Gastrocnemius medialis (tissue), 4 donors: Measurements from ENCODE around the gene HOXB8.

Experiments used
- POLR2A ChIP-seq, 2 donors: fragments of 450-650 bp; IDR thresholded peaks; one replicate each; pipeline ENCODE4 v1.6.1; 2017; ENCODE audit warnings: antibody characterized with exemption in 2 of 2, mild to moderate bottlenecking in 2 of 2, moderate library complexity in 2 of 2
- TF ChIP-seq, protein P1 (sequence below), 5 experiments: fragments of 450-650 bp in 3 of 5; fragments of 200-600 bp in 2 of 5; sonication (generic) in 2 of 5; IDR thresholded peaks in 4 of 5; conservative IDR thresholded peaks in 1 of 5; 1 replicate in 4 of 5; 2 replicates in 1 of 5; pipeline ENCODE4 v1.5.1; 2016 to 2019; ENCODE audit warnings: antibody characterized with exemption in 5 of 5, mild to moderate bottlenecking in 3 of 5, moderate library complexity in 3 of 5

DNA sequence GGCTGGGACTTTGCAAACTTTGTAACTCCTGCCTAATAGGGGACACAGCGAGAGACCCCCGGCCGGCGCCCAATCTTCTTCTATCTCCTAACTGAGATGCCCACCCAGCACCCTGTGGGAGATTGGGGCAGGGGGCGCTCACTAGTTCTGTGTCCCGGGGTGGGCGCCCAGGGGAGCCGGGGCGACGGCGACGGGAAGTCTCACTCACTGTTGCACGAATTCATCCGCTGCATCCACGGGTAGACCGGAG, 17.6 kb downstream of the HOXB8 start:
- TF ChIP-seq, protein P1, sequence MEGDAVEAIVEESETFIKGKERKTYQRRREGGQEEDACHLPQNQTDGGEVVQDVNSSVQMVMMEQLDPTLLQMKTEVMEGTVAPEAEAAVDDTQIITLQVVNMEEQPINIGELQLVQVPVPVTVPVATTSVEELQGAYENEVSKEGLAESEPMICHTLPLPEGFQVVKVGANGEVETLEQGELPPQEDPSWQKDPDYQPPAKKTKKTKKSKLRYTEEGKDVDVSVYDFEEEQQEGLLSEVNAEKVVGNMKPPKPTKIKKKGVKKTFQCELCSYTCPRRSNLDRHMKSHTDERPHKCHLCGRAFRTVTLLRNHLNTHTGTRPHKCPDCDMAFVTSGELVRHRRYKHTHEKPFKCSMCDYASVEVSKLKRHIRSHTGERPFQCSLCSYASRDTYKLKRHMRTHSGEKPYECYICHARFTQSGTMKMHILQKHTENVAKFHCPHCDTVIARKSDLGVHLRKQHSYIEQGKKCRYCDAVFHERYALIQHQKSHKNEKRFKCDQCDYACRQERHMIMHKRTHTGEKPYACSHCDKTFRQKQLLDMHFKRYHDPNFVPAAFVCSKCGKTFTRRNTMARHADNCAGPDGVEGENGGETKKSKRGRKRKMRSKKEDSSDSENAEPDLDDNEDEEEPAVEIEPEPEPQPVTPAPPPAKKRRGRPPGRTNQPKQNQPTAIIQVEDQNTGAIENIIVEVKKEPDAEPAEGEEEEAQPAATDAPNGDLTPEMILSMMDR (IDR thresholded peaks at IDR 0.05 in 4 of 5, conservative IDR thresholded peaks at IDR 0.05 in 1 of 5): no peak
- no peak for TF ChIP-seq POLR2A (IDR thresholded peaks at IDR 0.05)
